Fibroblast of skin of left biceps (primary cell): ENCODE results near the gene POTEC.
"Not testable (repeated sequence)": the region's sequence is repeated elsewhere in the genome, so short reads cannot be mapped to it uniquely, and the experiment has no call there.

Experiments
- DNase-seq, 2 experiments: peaks; one replicate each; pipeline ENCODE4 v3.0.0-alpha.2; 2013; ENCODE audit warnings: low read depth in 2 of 2

POTEC gene

DNA sequence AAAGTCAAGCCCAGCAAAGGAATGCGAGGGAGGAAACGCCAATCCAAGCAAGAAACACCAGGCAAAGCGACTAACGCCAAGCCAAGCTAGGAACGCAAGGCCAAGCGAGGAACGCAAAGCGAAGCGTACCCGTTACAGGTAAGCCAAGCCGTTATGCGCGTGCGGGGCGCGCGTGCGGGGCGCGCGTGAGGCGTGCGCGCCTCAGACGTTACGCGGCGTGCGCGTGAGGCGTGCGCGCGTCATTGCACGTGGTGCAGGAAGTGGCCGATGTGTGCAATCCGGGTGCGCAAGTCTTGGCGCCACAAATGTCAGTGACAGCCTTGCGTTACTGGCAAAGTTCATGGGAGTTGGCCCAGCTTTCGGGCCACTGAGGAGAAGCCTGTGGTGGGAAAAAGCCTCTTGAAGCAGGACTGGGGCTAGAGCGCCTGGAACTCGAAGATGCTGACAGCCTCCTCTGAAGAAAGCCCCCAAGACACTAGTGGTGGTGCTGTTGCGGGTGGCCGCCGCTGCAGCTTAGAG lies at the start of gene POTEC:
Gene POTEC (minus strand): TSS at position 155 of the 519 bp plus-strand sequence. CDS start 454 bp downstream, outside the sequence.
- not testable (repeated sequence) for DNase-seq

DNA sequence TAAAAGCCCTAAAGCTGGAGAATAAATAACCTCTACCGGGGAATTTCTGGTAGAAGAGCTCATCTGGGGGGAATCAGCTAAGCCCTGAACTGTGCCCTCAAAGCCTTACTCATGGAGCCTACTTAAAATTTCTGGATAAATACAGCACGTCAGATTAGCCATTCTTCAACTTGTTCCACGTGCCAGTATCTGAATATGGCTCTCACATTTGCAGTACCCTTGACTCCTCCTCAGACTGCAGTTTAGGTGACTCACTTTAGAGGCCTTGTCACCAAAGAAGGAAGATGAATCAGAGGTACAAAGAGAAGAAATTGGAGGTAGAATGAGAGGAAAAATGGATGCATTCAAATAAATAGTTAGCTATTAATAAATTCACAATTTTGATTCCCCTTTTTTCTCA lies 34.6 kb upstream of the POTEC start:
- no peak for DNase-seq

DNA sequence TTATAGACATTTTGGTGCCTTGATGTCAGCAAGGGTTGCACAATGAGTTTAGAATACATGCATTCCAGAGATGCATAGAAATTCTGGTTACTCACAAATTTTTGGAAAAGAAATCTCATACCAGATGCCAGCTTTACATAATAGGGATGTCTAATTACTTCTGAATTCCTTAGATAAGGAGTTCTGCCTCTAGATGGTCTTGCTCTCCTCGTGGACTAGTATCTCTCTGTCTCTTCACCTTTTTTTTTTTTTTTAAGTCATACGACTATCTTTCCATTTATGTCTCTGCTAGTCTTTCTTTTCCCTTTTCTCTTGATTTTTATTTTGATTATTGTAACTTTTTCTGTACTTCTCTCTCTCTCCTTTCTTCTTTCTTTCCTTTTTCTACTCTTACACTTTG lies 16.1 kb upstream of the POTEC start:
- DNase-seq: not testable (repeated sequence)

DNA sequence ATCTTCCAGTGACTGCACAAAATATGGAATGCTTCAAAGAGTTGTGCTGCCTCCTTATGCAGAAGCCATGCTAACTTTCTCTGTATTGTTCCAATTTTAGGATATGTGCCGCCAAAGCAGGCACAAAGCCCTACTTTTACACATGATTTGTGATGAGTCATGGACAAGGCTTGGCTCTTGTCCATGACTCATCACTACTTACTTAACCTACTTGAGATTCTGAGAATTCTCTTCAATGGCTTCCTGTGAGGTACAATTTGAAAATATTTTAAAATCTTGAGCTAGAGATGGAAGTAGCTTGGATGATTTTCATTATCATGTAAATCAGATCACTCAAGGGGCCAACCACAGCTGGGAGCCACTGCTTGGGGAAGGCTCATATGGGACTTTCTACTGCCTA lies 11.7 kb downstream of the POTEC start:
- not testable (repeated sequence) for DNase-seq

DNA sequence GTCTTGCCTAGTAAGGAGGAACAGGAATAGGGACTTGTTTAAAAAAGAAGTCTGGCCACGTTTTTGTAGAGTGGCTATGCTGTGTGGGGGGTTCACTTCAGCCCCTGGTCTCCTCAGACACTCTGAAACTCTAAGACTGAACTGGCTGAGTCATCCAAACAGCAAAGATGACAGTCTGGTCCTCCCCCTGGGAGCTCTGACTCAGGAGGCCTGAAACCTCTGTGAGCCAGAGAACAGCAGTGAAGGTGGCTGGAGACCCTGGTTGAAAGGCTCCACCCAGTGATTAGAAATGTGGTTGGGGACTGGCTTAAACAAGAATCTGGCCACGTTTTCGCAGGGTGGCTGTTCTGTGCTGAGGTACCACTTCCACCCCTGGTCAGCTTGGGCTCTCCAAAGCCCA lies 32.7 kb downstream of the POTEC start:
- not testable (repeated sequence) for DNase-seq

DNA sequence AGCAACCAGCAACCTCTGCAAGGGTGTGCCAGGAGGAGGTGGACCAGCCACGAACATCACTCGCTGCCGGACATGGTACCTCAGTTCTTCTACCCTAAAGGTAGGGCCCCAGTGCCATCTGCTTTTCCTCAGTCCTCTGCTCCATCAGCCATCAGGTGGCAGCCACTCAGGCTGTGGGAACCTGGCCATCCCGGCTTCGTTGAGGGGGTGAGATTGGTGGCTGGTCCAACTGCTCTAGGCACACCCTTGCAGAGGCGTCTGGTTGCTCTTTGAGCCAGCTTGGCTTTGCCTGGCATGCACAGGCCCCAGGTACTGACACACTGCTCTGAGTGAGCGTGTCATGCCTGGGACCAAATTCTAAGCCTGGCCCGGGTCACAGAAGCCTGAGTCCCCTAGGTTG lies 39.7 kb downstream of the POTEC start:
- DNase-seq: not testable (repeated sequence)

DNA sequence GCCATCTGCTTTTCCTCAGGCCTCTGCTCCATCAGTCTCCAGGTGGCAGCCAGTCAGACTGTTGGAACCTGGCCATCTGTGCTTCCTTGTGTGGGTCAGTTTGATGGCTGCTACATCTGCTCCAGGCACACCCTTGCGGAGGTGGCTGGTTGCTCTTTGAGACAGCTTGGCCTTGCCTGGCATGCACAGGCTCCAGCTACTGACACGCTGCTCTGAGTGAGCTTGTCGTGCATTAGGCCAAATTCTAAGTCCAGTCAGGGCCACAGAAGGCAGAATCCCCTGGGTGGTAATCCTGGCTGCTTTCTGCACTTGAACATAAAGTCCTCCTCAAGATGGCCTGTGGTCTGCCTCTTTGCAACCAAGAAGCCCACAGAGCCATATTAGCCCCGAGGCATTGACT lies 41.5 kb downstream of the POTEC start:
- DNase-seq: not testable (repeated sequence)

DNA sequence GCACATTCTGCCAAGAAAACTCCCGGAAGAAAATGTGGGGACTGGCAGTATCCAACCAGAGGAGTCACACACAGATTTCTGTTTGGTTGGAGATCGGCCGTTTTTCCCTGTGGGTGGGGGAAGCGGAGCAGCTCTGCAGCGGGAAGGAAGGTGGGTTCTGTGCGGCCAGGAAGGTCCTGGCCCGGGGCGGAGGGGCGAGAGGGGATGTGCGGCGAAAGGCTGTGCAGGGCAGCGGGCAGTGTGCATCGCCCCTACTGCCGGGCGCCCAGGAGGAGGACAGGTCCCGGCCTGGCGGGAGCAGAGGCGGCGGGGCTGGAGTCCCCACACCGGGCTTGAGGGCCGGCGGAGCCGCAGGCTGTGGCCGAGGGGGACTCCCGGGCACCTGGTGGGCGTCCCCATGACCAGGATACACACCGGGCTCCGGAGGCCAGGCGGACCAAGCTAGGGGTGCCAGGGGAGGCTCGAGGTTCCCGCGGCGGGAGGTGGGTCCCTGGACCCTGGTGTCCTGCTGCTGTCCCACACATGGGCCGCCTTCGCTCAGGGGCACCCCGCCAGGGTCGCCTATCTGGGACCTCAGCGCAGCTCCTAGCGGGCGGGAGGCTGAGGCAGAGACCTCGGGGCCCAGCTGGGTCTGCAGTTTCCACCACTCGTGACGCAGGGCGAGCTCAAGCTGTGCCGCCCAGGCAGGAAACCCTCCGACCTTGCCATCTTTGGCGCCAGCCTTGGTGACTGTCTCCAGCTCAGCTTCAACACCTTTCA lies 54.0 kb downstream of the POTEC start:
- DNase-seq: not testable (repeated sequence)

DNA sequence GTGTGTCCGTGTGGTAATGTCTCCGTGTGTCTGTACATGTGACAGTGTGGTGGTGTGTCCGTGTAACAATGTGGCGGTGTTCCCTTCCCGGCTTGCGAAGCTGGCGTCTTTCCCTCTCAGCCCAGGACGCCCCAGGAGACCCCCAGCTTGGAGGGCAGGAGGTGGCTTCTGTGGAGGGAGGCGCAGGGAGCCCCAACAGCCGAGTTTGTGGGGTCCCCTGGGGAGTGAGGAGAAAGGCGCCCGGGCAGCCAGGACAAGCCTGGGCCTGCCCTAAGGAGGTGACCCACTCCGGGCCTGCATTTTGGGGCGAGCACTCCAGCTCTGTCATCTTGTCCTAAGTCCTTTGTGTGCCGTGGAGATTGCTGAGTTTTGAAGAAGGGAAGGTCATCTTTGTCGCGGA lies 54.6 kb downstream of the POTEC start:
- not testable (repeated sequence) for DNase-seq

DNA sequence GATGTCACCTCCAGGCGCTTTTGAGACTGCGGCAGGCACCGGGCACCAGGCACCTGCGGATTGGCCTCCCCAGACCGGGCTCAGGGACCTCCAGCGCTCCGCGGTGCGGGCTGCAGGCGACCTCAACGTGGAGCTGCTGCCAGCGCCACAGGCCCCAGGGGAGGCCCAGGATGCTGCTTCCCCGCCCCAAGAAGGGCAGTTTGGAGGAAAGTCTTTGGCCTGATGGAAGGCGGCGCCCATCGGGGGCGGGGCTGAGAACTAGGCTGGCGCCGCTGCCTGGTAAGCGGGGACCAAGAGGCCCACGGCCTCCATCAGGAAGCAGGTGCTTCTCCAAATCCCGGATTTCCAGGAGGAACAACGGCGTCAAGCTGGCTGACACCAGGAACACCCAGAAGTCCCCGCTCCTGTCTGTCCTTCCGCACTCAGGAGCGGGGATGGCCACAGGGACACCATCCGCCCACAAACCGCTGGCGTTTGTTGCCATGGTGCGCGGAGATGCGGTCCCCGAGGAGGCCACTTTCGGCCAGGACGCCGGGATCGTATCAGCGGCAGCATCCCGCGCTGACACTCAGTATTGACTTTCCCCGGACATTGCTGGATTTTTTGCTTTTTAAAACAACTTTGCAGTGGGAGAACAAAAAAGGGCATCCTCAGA lies 56.3 kb downstream of the POTEC start:
- DNase-seq: not testable (repeated sequence)

DNA sequence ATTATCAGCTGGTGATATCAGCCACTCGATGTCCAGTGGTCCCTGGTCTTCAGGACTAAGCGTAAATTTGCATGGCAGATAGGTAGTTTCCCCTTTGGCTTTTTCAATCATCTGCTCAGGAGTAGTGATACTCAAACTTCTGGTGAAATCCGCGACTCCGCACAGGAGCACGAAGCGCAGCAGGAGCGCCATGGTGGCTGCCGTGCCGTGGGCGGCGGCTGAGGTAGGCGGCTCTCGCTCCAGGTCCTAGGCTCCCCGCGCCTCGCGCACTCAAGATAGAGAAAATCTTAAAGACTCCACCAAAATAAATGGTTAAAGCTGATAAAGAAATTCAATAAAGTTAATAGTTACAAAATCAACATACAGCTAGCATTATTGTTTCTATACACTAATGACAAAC lies 64.3 kb downstream of the POTEC start:
- not testable (repeated sequence) for DNase-seq

DNA sequence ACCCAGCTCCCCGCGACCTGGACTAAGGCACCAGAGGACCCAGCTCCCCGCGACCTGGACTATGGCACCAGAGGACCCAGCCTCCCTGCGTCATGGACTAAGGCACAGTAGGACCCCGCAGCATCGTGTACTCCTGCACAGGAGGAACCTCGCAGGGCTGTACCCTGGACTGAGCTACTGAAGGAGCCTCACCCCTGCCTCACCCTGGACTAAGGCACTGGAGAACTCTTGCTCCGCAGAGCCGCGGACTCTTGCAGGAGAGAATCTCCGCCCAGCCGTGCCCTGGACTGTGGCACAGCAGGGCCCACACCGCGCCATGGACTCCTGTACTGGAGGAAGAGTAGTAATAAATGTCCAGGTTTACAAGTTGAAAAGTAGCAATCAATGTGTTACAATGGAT lies 67.9 kb downstream of the POTEC start:
- not testable (repeated sequence) for DNase-seq

DNA sequence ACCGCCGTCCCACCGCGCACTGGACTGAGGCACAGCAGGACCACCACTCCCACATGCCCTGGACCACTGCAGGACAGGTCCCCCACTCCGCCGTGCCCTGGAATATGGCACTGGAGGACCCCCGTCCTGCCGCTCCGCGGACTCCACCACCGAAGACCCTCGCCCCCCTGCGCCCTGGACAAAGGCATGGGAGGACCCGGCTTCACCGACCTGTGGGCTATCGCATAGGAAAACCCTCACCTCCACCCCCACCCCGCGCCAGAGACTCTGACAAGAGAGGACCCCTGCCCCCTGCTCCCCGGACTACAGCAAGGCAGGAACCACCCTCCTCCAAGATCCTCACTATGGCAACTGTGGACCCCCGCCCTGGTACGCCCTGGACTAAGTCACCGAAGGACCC lies 68.6 kb downstream of the POTEC start:
- DNase-seq: not testable (repeated sequence)

DNA sequence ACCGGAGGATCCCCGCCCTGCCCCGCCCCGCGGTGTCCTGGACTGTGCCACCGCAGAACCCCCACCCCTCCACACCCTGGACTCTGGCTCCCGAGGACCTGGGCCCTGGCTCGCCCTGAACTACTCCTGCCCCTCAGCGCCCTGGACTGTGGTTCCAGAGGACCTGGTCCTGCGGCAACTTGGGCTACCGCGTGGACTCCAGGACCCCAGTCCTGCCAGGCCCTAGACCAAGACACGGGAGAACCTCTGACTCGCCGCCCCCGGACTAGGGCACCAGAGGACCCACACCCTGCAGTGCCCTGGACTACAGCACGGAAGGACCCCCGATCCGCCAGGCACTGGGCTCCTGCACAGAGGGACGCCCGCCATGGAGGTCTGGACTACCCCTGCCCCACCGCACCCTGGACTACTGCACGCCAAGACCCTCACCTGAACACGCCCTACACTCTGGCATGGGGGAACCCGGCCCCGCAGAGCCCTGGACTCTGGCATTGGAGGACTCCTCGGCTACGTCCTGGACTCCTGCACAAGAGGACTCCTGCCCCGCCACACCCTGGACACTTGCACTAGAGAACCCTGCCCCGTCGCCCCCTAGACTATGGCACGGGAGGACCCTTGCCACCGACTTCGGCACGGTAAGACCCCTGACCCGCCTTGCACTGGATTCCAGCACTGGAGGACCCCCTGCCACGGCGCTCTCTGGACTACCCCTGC lies 69.2 kb downstream of the POTEC start:
- DNase-seq: not testable (repeated sequence)

DNA sequence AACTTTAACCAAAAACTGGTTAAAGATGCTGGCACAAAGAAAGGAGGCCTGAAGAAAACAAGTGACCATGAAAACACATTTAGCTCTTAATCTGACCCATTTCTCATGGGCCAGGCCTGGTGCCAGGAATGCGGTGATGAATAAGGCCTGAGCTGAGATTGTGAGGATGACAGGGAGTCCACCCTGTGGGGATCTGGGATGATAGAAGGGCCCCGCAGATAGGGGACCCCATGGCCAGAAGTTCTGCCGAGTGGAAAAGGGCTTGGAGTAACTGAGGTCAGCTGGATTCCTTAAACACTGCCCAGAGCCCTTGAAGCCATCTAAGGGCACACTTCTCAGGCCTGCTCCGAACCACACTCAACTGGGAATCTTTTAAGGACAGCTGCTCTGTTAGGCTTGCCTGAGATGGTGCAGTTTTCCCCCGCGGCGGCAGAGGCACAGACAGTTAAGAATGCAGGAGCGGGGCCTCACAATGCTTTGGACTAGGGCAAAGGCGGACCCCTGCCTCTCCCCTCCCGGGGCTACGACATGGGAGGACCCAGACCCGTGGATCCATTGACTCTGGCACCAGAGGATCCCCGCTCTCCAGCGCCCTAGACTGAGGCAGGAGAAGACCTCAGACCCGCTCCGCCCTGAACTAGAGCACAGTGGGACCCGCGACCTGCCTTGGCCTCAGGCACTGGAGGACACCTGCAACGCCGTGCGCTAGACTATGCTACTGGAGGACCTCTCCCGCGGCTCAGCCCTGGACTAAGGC lies 70.0 kb downstream of the POTEC start:
- not testable (repeated sequence) for DNase-seq

DNA sequence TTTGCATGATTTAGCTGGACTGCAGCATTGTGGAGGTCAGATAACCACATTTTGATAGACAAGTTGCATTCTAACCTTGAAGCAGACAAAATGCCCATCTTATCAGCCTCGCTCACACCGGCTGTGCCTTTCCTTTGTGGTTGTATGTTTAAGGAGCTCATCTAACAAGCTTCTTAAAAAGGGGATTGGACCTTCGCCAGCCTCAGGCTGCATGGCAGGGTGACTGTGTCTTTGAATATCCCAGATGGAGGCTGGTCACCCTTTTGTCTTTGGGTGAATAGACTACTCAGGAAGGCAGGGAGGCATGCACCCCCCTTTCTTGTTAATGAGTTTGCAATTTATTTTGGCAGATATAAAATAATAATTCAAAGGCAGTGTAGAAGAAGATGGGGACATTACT lies 72.1 kb downstream of the POTEC start:
- not testable (repeated sequence) for DNase-seq

DNA sequence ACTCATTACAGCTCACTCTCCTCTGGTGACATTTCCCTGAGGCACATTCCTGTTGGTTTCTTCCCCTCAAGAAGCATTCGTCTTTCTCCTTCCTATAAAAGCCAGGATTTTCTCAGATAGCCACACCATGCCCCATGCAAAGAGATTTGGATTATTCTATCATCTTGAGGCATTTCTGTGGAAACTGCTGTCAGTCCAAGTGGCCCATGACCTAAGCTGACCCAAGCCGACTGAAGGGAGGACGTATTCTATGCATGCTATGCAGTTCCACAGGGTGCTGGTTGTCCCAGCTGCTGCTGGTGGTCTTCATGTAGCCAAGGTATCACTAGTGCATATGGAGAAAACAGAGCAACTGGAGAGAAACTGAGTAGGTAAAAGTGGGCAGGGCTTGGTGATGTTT lies 73.0 kb downstream of the POTEC start:
- not testable (repeated sequence) for DNase-seq

DNA sequence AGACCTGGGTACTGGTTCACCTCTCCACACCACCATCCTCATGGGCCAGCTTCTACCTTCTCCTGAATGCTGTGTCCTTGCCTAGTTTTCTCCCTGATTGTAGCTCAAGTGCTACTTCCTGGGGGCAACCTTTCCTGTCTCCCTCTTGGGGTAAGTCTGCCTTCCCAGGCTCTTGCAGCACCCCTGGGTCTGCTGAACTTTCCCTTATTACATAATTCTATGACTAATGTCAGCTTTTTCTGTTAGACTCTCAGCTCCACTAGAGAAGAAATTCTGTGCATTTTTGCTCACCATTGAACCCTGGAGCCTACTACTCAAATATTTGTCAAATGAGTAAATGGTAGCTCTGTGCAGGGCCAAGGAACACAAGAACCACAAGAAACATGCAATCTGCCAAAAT lies 73.4 kb downstream of the POTEC start:
- DNase-seq: peak; percentile 10 to 13

DNA sequence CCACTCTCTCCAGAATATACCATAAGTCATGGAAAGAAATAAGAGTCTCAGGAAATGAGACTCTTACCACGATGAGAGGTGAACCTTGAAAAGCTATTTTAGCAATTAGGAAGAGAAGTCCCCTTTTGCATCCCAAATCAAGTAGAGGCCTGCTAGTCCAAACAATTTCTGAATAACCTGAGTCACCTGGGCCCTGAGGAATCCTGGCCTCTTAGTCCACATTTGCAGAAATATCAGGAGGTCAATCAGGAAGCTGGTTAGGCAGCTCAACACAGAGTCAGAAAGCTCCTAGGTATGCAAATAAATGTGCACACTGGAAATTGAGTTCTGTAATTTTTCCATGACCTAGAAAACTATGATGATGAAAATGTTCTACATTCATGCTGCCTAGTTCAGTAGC lies 77.4 kb downstream of the POTEC start:
- DNase-seq: not testable (repeated sequence)
